ENCODE measurements around the gene HCN4.

GRCh38 chr15:73357999-73358665 lies 10.6 kb downstream of the HCN4 start:
- TF ChIP-seq CTCF (IDR thresholded peaks at IDR 0.05) (no peak), POLR2A (IDR thresholded peaks at IDR 0.05; ENCODE audit: low read depth) (no peak)

Data from esophagus muscularis mucosa (tissue), 3 donors.